H9 (cell line): ENCODE results near the gene SKOR2. TPM values are rescaled to one million over a fixed set of nuclear protein-coding genes. Genes with fewer than 3 reads are reported as not detected.
A peak's percentile ranks its signal among the peaks of the same experiment; 100 is the strongest.

Experiments
- DNase-seq: peaks from one replicate; pipeline ENCODE4 v3.0.0-alpha.2; 2017
- H2AFZ ChIP-seq: one replicate; pipeline ENCODE4 v1.6.1; 2013; ENCODE audit warnings: mild to moderate bottlenecking, low read length, control low read depth, moderate library complexity
- H2AK5ac ChIP-seq: 2 replicates; pipeline ENCODE4 v1.6.1; 2013; ENCODE audit warnings: low read length, control low read depth, mixed read lengths; ENCODE audit not compliant: insufficient read length
- H2BK120ac ChIP-seq: one replicate; pipeline ENCODE4 v1.6.1; 2013; ENCODE audit warnings: low read depth, mild to moderate bottlenecking, low read length, control low read depth, inconsistent platforms; ENCODE audit not compliant: poor library complexity, severe bottlenecking
- H2BK12ac ChIP-seq: 2 replicates; pipeline ENCODE4 v1.6.1; 2013; ENCODE audit warnings: low read length, control low read depth, mixed read lengths, low read depth; ENCODE audit not compliant: insufficient read length
- H2BK15ac ChIP-seq: 2 replicates; pipeline ENCODE4 v1.6.1; 2013; ENCODE audit warnings: low read depth, low read length, control low read depth
- H2BK20ac ChIP-seq: one replicate; pipeline ENCODE4 v1.6.1; 2013; ENCODE audit warnings: low read depth, mild to moderate bottlenecking, low read length, control low read depth, inconsistent platforms; ENCODE audit not compliant: poor library complexity, severe bottlenecking
- H2BK5ac ChIP-seq: 2 replicates; pipeline ENCODE4 v1.6.1; 2013; ENCODE audit warnings: low read length, control low read depth, mixed read lengths; ENCODE audit not compliant: insufficient read length
- H3K14ac ChIP-seq: 2 replicates; pipeline ENCODE4 v1.6.1; 2013; ENCODE audit warnings: low read length, control low read depth; ENCODE audit not compliant: insufficient read depth
- H3K18ac ChIP-seq: 2 replicates; pipeline ENCODE4 v1.6.1; 2013; ENCODE audit warnings: low read depth, mild to moderate bottlenecking, mixed read lengths, low read length, control low read depth; ENCODE audit not compliant: insufficient read length
- H3K23ac ChIP-seq: 2 replicates; pipeline ENCODE4 v1.6.1; 2013; ENCODE audit warnings: low read length, control low read depth, mixed read lengths, low read depth; ENCODE audit not compliant: insufficient read length
- H3K23me2 ChIP-seq: 2 replicates; pipeline ENCODE4 v1.6.1; 2013; ENCODE audit warnings: low read depth, mild to moderate bottlenecking, mixed read lengths, low read length, control low read depth; ENCODE audit not compliant: insufficient read length, poor library complexity, severe bottlenecking
- H3K27ac ChIP-seq: 2 replicates; pipeline ENCODE4 v1.5.1; 2013; ENCODE audit warnings: low read length, control low read depth, mixed read lengths, low read depth; ENCODE audit not compliant: insufficient read length
- H3K27me3 ChIP-seq: 2 replicates; pipeline ENCODE4 v1.6.1; 2013; ENCODE audit warnings: low read length, control low read depth, inconsistent platforms; ENCODE audit not compliant: insufficient read depth
- H3K4ac ChIP-seq: 2 replicates; pipeline ENCODE4 v1.6.1; 2013; ENCODE audit warnings: low read depth, mild to moderate bottlenecking, control low read depth, inconsistent platforms, low read length, moderate library complexity
- H3K4me1 ChIP-seq: 2 replicates; pipeline ENCODE4 v1.6.1; 2013; ENCODE audit warnings: low read length, control low read depth, inconsistent platforms; ENCODE audit not compliant: insufficient read depth
- H3K4me2 ChIP-seq: 2 replicates; pipeline ENCODE4 v1.6.1; 2013; ENCODE audit warnings: low read length, control low read depth, mixed read lengths; ENCODE audit not compliant: insufficient read length, insufficient read depth
- H3K56ac ChIP-seq: 2 replicates; pipeline ENCODE4 v1.6.1; 2013; ENCODE audit warnings: low read depth, mild to moderate bottlenecking, mixed read lengths, low read length, control low read depth; ENCODE audit not compliant: insufficient read length
- H3K79me1 ChIP-seq: 2 replicates; pipeline ENCODE4 v1.6.1; 2013; ENCODE audit warnings: low read depth, mild to moderate bottlenecking, moderate library complexity, low read length, control low read depth, inconsistent platforms; ENCODE audit not compliant: insufficient read depth, poor library complexity, severe bottlenecking
- H3K79me2 ChIP-seq: 2 replicates; pipeline ENCODE4 v1.6.1; 2013; ENCODE audit warnings: low read length, control low read depth, inconsistent platforms; ENCODE audit not compliant: insufficient read depth
- H3K9ac ChIP-seq: 2 replicates; pipeline ENCODE4 v1.6.1; 2013; ENCODE audit warnings: low read length, control low read depth, mixed read lengths; ENCODE audit not compliant: insufficient read length; ENCODE audit errors: extremely low read depth
- H3K9me3 ChIP-seq: one replicate; pipeline ENCODE4 v1.6.1; 2013; ENCODE audit warnings: low read depth, low read length, inconsistent platforms; ENCODE audit not compliant: control insufficient read depth
- H3T11ph ChIP-seq: one replicate; pipeline ENCODE4 v1.6.1; 2013; ENCODE audit warnings: mild to moderate bottlenecking, low read length, control low read depth, inconsistent platforms
- H4K20me1 ChIP-seq: one replicate; pipeline ENCODE4 v1.6.1; 2013; ENCODE audit not compliant: control insufficient read depth, insufficient read length, insufficient read depth
- H4K5ac ChIP-seq: 2 replicates; pipeline ENCODE4 v1.6.1; 2013; ENCODE audit warnings: low read depth, mild to moderate bottlenecking, mixed read lengths, low read length, control low read depth; ENCODE audit not compliant: insufficient read length
- H4K8ac ChIP-seq: replicated peaks from 2 replicates; pipeline ENCODE4 v1.6.1; 2013; ENCODE audit warnings: low read length, control low read depth, mixed read lengths, low read depth; ENCODE audit not compliant: insufficient read length
- H4K91ac ChIP-seq: 2 replicates; pipeline ENCODE4 v1.6.1; 2013; ENCODE audit warnings: low read depth, mild to moderate bottlenecking, moderate library complexity, mixed read lengths, low read length, control low read depth; ENCODE audit not compliant: insufficient read length
- H3K27ac Mint-ChIP-seq, 3 experiments: 2 replicates in 2 of 3; 3 replicates in 1 of 3; pipeline ENCODE4 v1.8.0; 2020 to 2021; ENCODE audit warnings: mixed read lengths in 3 of 3, mild to moderate bottlenecking in 1 of 3, moderate library complexity in 1 of 3
- H3K27me3 Mint-ChIP-seq: 2 replicates; pipeline ENCODE4 v1.8.0; 2021; ENCODE audit warnings: low read depth, mild to moderate bottlenecking, moderate library complexity, mixed read lengths
- H3K36me3 Mint-ChIP-seq, 3 experiments: 2 replicates in 2 of 3; 3 replicates in 1 of 3; pipeline ENCODE4 v1.8.0; 2020 to 2021; ENCODE audit warnings: low read depth in 3 of 3, mixed read lengths in 3 of 3; ENCODE audit not compliant: insufficient read depth in 1 of 3
- H3K4me1 Mint-ChIP-seq, 2 experiments: 2 replicates each; pipeline ENCODE4 v1.8.0; 2020; ENCODE audit warnings: mixed read lengths in 2 of 2
- H3K4me3 Mint-ChIP-seq, 2 experiments: 2 replicates in 1 of 2; 3 replicates in 1 of 2; pipeline ENCODE4 v1.8.0; 2020 to 2021; ENCODE audit warnings: mild to moderate bottlenecking in 2 of 2, mixed read lengths in 2 of 2, moderate library complexity in 1 of 2
- H3K9me3 Mint-ChIP-seq, 2 experiments: 2 replicates in 1 of 2; 3 replicates in 1 of 2; pipeline ENCODE4 v1.8.0; 2020; ENCODE audit warnings: mild to moderate bottlenecking in 2 of 2, mixed read lengths in 2 of 2, moderate library complexity in 1 of 2
- CTCF ChIP-seq: fragments of 200-600 bp; sonication (generic); conservative IDR thresholded peaks from 3 replicates; pipeline ENCODE4 v1.8.0; 2021; ENCODE audit warnings: antibody characterized with exemption, mild to moderate bottlenecking
- WGBS: extraction: QIAGEN DNeasy Blood & Tissue Kit; methylation state at CpG from one replicate; pipeline ENCODE4 v1.1.7; 2013; ENCODE audit warnings: missing lambda C conversion rate, low lambda C conversion rate, mixed read lengths; ENCODE audit not compliant: insufficient read length; ENCODE audit errors: extremely low coverage; 5-methylcytosine and 5-hydroxymethylcytosine counted together
- total RNA-seq: library from RNA; stranded (reverse); gene quantifications from 2 replicates; pipeline ENCODE4 v1.2.1, GENCODE V29; 2021

SKOR2 gene
- total RNA-seq, 1 experiment from 2014 or later = 0.24 TPM

- H3K4me1 Mint-ChIP-seq = peaks cover 0 to 3% of the 10 kb centered on the region in 2 experiments; a peak in 2 of 4 replicates
- no peaks in the 10 kb centered on the region for H3K9me3 Mint-ChIP-seq
- Histone ChIP-seq H2BK5ac (no peak overlapping the region), H4K8ac (no peak overlapping the region), H3K56ac (no peak overlapping the region), H2AK5ac (no peak overlapping the region), H4K91ac (no peak overlapping the region), H3T11ph (no peak overlapping the region), H3K23ac (no peak overlapping the region), H2AFZ (no peak overlapping the region), H3K79me2 (no peaks in the 10 kb centered on the region), H3K27me3 (no peaks in the 10 kb centered on the region; the same call in 1 of the 2 replicates), H2BK120ac (no peak overlapping the region), H3K4me2 (no peak overlapping the region), H3K14ac (no peak overlapping the region), H3K27ac (no peak overlapping the region), H4K5ac (no peak overlapping the region), H3K4me1 (no peaks in the 10 kb centered on the region), H3K18ac (no peak overlapping the region), H2BK20ac (no peak overlapping the region), H3K9me3 (no peaks in the 10 kb centered on the region), H2BK12ac (no peak overlapping the region), H3K79me1 (no peaks in the 10 kb centered on the region), H3K23me2 (no peaks in the 10 kb centered on the region), H4K20me1 (no peaks in the 10 kb centered on the region), H3K9ac (no peak overlapping the region), H2BK15ac (no peak overlapping the region), H3K4ac (no peak overlapping the region)
- H3K27ac Mint-ChIP-seq = no peak overlapping the region
- no CpG with 5 or more reads among the region's 5 CpGs for WGBS
- no peak for DNase-seq
- H3K36me3 Mint-ChIP-seq = no peaks in the 10 kb centered on the region
- H3K27me3 Mint-ChIP-seq = peaks cover 8% of the 10 kb centered on the region
- peak; percentile 88 for TF ChIP-seq CTCF
- no peak overlapping the region for H3K4me3 Mint-ChIP-seq
Measured at GRCh38 chr18:47215554-47216138, 35.8 kb downstream of the SKOR2 start.
